Hepatocyte (in vitro differentiated cells): ENCODE measurements around the gene THY1. TPM values are rescaled to one million over a fixed set of nuclear protein-coding genes. Genes with fewer than 3 reads are reported as not detected.

ENCODE experiments used
- DNase-seq: peaks from one replicate; pipeline ENCODE4 v3.0.0-alpha.2; 2016; ENCODE audit warnings: low spot score
- H2AFZ ChIP-seq: fragments of 200-600 bp; sonication (generic); 2 replicates; pipeline ENCODE4 v1.6.0; 2016; ENCODE audit warnings: antibody characterized with exemption, mild to moderate bottlenecking
- H3K27ac ChIP-seq: fragments of 200-600 bp; sonication (generic); 2 replicates; pipeline ENCODE4 v1.5.1; 2016; ENCODE audit warnings: mild to moderate bottlenecking
- H3K27me3 ChIP-seq: fragments of 200-600 bp; sonication (generic); 2 replicates; pipeline ENCODE4 v1.6.1; 2016
- H3K36me3 ChIP-seq: fragments of 200-600 bp; sonication (generic); replicated peaks from 2 replicates; pipeline ENCODE4 v1.5.1; 2016; ENCODE audit warnings: low read depth; ENCODE audit not compliant: insufficient read depth
- H3K4me1 ChIP-seq: fragments of 200-600 bp; sonication (generic); 2 replicates; pipeline ENCODE4 v1.5.1; 2016; ENCODE audit warnings: mild to moderate bottlenecking, moderate library complexity; ENCODE audit not compliant: insufficient read depth
- H3K4me2 ChIP-seq: fragments of 200-600 bp; sonication (generic); 2 replicates; pipeline ENCODE4 v1.6.0; 2016
- H3K4me3 ChIP-seq: fragments of 200-600 bp; sonication (generic); 2 replicates; pipeline ENCODE4 v1.5.1; 2016; ENCODE audit warnings: mild to moderate bottlenecking
- H3K79me2 ChIP-seq: fragments of 200-600 bp; sonication (generic); 2 replicates; pipeline ENCODE4 v1.6.0; 2017; ENCODE audit warnings: mild to moderate bottlenecking
- H3K9me2 ChIP-seq: fragments of 200-600 bp; sonication (generic); replicated peaks from 2 replicates; pipeline ENCODE4 v1.6.0; 2017; ENCODE audit warnings: mild to moderate bottlenecking; ENCODE audit not compliant: insufficient read depth
- H3K9me3 ChIP-seq: fragments of 200-600 bp; sonication (generic); 2 replicates; pipeline ENCODE4 v1.5.1; 2016; ENCODE audit warnings: low read depth, mild to moderate bottlenecking
- H4K20me1 ChIP-seq: fragments of 200-600 bp; sonication (generic); 2 replicates; pipeline ENCODE4 v1.6.0; 2016; ENCODE audit warnings: mild to moderate bottlenecking; ENCODE audit not compliant: insufficient read depth, poor library complexity, severe bottlenecking
- EZH2 ChIP-seq: fragments of 200-600 bp; sonication (generic); IDR thresholded peaks from 2 replicates; pipeline ENCODE4 v1.6.1; 2016; ENCODE audit warnings: antibody characterized with exemption, mild to moderate bottlenecking, borderline replicate concordance
- EZH2phosphoT487 ChIP-seq: fragments of 200-600 bp; sonication (generic); IDR thresholded peaks from one replicate; pipeline ENCODE4 v1.6.1; 2018; ENCODE audit warnings: antibody characterized with exemption, mild to moderate bottlenecking, low read depth, moderate library complexity; ENCODE audit not compliant: unreplicated experiment, severe bottlenecking
- WGBS: methylation state at CpG from one replicate; pipeline ENCODE4 v1.1.6; 2016; ENCODE audit warnings: low lambda C conversion rate; ENCODE audit errors: missing lambda C conversion rate; 5-methylcytosine and 5-hydroxymethylcytosine counted together
- polyA plus RNA-seq: library from polyadenylated mRNA; unstranded; fragments of >200 nt; fragmentation: Nextera tagmentation; extraction: Ambion mirVana; gene quantifications from 2 replicates; pipeline ENCODE4 v1.2.1, GENCODE V29; 2016
- total RNA-seq: library from RNA; depleted of rRNA; stranded (reverse); fragments of >200 nt; gene quantifications from 2 replicates; pipeline ENCODE4 v1.2.3, GENCODE V29; 2014
- TF ChIP-seq, protein P1 (sequence below): fragments of 200-600 bp; sonication (generic); IDR thresholded peaks from 2 replicates; pipeline ENCODE4 v1.5.1; 2016; ENCODE audit warnings: antibody characterized with exemption, mild to moderate bottlenecking; ENCODE audit not compliant: poor library complexity

THY1 gene
- total and polyA plus RNA-seq, 2 experiments from 2014 or later, result 52.1 to 156 TPM

DNA sequence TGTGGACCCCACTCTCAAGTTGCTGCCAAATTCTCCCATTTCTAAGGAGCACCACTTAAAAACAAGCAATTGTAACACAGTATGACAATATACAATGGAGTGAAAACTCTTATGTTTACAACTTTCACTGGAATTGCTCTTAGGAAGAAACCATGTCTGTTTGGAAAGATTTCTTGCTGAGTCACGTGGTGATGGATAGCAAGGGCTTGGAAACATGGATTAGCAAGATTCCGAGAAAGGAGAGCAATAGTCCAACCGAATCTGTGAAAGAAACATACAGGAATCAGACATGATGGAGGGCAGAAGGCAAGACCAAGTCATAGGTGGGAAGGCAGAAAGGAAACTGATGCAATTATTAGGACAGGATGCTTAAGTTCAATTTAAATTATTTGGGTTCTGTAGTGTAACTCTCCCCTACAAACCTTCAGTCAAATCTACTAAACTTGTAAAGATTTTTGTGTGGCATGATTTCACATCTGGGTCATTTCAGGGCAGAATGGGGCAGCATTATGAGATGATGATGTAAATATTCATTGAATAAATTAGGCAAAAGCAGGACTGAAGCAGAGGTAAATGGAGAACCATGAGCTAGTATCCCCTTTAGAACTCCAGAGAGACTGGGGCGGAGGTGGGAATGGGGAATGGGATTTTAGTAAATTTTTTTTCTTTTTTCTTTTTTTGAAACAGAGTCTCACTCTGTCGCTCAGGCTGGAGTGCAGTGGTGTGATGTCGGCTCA is 27.8 kb upstream of the THY1 start:
- no peak overlapping the region for H3K27ac ChIP-seq
- H3K4me2 ChIP-seq, result no peak overlapping the region
- H3K27me3 ChIP-seq, result no peaks in the 10 kb centered on the region
- H3K4me3 ChIP-seq, result no peak overlapping the region
- no peak for DNase-seq
- no peaks in the 10 kb centered on the region for H3K36me3 ChIP-seq
- no peak overlapping the region for H2AFZ ChIP-seq
- no peaks in the 10 kb centered on the region for H4K20me1 ChIP-seq
- no peaks in the 10 kb centered on the region for H3K9me3 ChIP-seq
- no peaks in the 10 kb centered on the region for H3K79me2 ChIP-seq
- TF ChIP-seq, protein P1, sequence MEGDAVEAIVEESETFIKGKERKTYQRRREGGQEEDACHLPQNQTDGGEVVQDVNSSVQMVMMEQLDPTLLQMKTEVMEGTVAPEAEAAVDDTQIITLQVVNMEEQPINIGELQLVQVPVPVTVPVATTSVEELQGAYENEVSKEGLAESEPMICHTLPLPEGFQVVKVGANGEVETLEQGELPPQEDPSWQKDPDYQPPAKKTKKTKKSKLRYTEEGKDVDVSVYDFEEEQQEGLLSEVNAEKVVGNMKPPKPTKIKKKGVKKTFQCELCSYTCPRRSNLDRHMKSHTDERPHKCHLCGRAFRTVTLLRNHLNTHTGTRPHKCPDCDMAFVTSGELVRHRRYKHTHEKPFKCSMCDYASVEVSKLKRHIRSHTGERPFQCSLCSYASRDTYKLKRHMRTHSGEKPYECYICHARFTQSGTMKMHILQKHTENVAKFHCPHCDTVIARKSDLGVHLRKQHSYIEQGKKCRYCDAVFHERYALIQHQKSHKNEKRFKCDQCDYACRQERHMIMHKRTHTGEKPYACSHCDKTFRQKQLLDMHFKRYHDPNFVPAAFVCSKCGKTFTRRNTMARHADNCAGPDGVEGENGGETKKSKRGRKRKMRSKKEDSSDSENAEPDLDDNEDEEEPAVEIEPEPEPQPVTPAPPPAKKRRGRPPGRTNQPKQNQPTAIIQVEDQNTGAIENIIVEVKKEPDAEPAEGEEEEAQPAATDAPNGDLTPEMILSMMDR, result no peak
- TF ChIP-seq EZH2phosphoT487 (no peak), EZH2 (no peak)
- H3K4me1 ChIP-seq, result peaks cover 6% of the 10 kb centered on the region
- no peaks in the 10 kb centered on the region for H3K9me2 ChIP-seq
- WGBS, result 77% methylated on average over 6 of the region's 6 CpGs

DNA sequence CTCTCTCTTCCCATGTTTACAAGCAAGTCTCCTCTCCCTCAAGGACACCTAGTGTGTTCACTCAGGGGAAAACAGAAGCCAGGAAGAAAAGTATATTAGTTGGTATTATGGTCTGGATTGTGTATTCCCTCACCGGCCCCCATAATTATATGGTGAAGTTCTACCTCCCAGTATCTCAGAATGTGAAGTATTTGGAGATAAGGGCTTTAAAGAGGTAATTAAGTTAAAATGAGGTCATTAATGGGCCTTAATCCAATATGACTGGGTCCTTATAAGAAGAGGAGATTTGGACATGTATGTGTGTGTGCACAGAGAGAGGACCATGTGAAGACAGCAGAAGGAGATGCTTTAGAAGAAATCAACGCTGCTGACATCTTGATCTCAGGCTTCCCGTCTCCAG is 26.5 kb upstream of the THY1 start:
- H3K9me3 ChIP-seq, result no peaks in the 10 kb centered on the region
- H4K20me1 ChIP-seq, result no peaks in the 10 kb centered on the region
- H2AFZ ChIP-seq, result no peak overlapping the region
- H3K36me3 ChIP-seq, result no peaks in the 10 kb centered on the region
- no peak overlapping the region for H3K4me3 ChIP-seq
- H3K27me3 ChIP-seq, result no peaks in the 10 kb centered on the region
- DNase-seq, result no peak
- TF ChIP-seq EZH2phosphoT487, result no peak
- no peak for TF ChIP-seq EZH2
- TF ChIP-seq, protein P1, result no peak
- no peak overlapping the region for H3K4me2 ChIP-seq
- no peak overlapping the region for H3K27ac ChIP-seq
- H3K4me1 ChIP-seq, result peaks cover 9% of the 10 kb centered on the region
- WGBS, result 67% methylated on average over 3 of the region's 3 CpGs
- no peaks in the 10 kb centered on the region for H3K79me2 ChIP-seq
- no peaks in the 10 kb centered on the region for H3K9me2 ChIP-seq

DNA sequence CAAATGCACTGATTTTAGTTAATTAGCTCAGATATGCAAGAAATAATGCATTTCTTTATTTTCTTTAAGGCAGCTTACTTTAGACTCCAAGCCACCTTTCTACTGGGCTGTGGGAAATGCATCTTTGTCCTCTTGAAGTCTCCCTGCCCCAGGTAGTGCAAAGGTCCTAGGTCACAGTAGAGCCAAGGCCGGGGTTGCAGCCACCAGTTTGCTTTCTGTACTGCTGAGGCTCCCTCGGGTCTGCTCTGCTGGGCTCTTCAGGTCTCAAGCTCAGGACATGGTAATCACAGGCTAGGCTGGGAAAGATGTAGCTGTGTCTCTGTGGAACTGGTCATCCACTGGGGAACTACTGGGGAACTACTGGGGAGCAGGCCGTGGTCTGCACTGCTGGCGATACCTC is 25.4 kb upstream of the THY1 start:
- Histone ChIP-seq H3K27me3 (no peaks in the 10 kb centered on the region), H3K4me2 (no peak overlapping the region), H3K4me1 (peaks cover 9% of the 10 kb centered on the region), H4K20me1 (no peaks in the 10 kb centered on the region), H3K79me2 (no peaks in the 10 kb centered on the region), H3K9me3 (no peaks in the 10 kb centered on the region), H2AFZ (no peak overlapping the region), H3K27ac (no peak overlapping the region), H3K36me3 (no peaks in the 10 kb centered on the region), H3K9me2 (no peaks in the 10 kb centered on the region), H3K4me3 (no peak overlapping the region)
- DNase-seq, result no peak
- 73% methylated on average over 4 of the region's 4 CpGs for WGBS
- TF ChIP-seq, protein P1, result no peak
